H54 (cell line): ENCODE data around the gene GSE1.

Experiments used
- DNase-seq: peaks from one replicate; pipeline ENCODE4 v3.0.0; 2011; ENCODE audit warnings: low spot score, mixed read lengths; ENCODE audit not compliant: insufficient read length
- FAIRE-seq: peaks from 3 replicates; lab custom pipeline; 2011; peaks lifted over from hg19 to GRCh38; lab: Jason Lieb, UNC
- POLR2A ChIP-seq: IDR thresholded peaks from 2 replicates; pipeline ENCODE4 v1.6.1; 2011; ENCODE audit warnings: low read depth, mild to moderate bottlenecking, low read length

Gene GSE1

GRCh38 chr16:85715169-85716021, 102.3 kb downstream of the GSE1 start:
- no peak for TF ChIP-seq POLR2A
- FAIRE-seq (no peak), DNase-seq (no peak)

- TF ChIP-seq POLR2A: no peak
- FAIRE-seq (no peak), DNase-seq (no peak)
Measured at GRCh38 chr16:85716022-85716679, 103.0 kb downstream of the GSE1 start.

- FAIRE-seq (no peak), DNase-seq (no peak)
- TF ChIP-seq POLR2A: no peak
Measured at GRCh38 chr16:85716680-85717038, 103.5 kb downstream of the GSE1 start.

GRCh38 chr16:85717393-85718152, 104.5 kb downstream of the GSE1 start:
- DNase-seq (peak; percentile 72), FAIRE-seq (no peak)
- TF ChIP-seq POLR2A: no peak

GRCh38 chr16:85718153-85718477, 105.0 kb downstream of the GSE1 start:
- no peak for TF ChIP-seq POLR2A
- FAIRE-seq: no peak
- no peak for DNase-seq

- no peak for TF ChIP-seq POLR2A
- no peak for FAIRE-seq
- DNase-seq: no peak
Measured at GRCh38 chr16:85718682-85719081, 105.6 kb downstream of the GSE1 start.

GRCh38 chr16:85719605-85720301, 106.6 kb downstream of the GSE1 start:
- no peak for FAIRE-seq
- TF ChIP-seq POLR2A: no peak
- DNase-seq: no peak

- FAIRE-seq: peak; percentile 11
- DNase-seq: peak; percentile 88
- no peak for TF ChIP-seq POLR2A
Measured at GRCh38 chr16:85720302-85720637, 107.1 kb downstream of the GSE1 start.

- TF ChIP-seq POLR2A: no peak
- FAIRE-seq: no peak
- DNase-seq: no peak
Measured at GRCh38 chr16:85722128-85722893, 109.2 kb downstream of the GSE1 start.

- TF ChIP-seq POLR2A: no peak
- no peak for DNase-seq
- FAIRE-seq: no peak
Measured at GRCh38 chr16:85724126-85724879, 111.2 kb downstream of the GSE1 start.

GRCh38 chr16:85724936-85725335, 111.8 kb downstream of the GSE1 start:
- DNase-seq (no peak), FAIRE-seq (no peak)
- TF ChIP-seq POLR2A: no peak
